Gastrocnemius medialis (tissue), 4 donors: ENCODE measurements around the gene PRRT1. TPM values are rescaled to one million over a fixed set of nuclear protein-coding genes. Genes with fewer than 3 reads are reported as not detected.
"Not testable (repeated sequence)": the region's sequence is repeated elsewhere in the genome, so short reads cannot be mapped to it uniquely, and the experiment has no call there.

ENCODE experiments used
- ATAC-seq, 2 donors: fragments of 150-250 bp; one replicate each; pipeline ENCODE4 v1.9.1; 2016
- DNase-seq, 2 donors: peaks; one replicate each; pipeline ENCODE4 v3.0.0-alpha.2; 2019
- H3K27ac ChIP-seq, 4 donors: fragments of 200-600 bp; sonication (generic); 1 replicate in 1 of 4; 2 replicates in 3 of 4; pipeline ENCODE4 v1.5.1; 2016 to 2018; ENCODE audit warnings: mild to moderate bottlenecking in 2 of 4, moderate library complexity in 1 of 4
- H3K27me3 ChIP-seq, 3 donors: fragments of 200-600 bp; sonication (generic) in 2 of 3; 1 replicate in 1 of 3; 2 replicates in 2 of 3; pipeline versions ENCODE4 v1.5.1 to v1.6.0; 2016 to 2019; ENCODE audit warnings: mild to moderate bottlenecking in 1 of 3, moderate library complexity in 1 of 3
- H3K36me3 ChIP-seq, 2 donors: fragments of 200-600 bp; sonication (generic) in 1 of 2; one replicate each; pipeline ENCODE4 v1.5.1; 2017 to 2018
- H3K4me1 ChIP-seq, 2 donors: fragments of 200-600 bp; sonication (generic) in 1 of 2; one replicate each; pipeline ENCODE4 v1.5.1; 2016 to 2017; ENCODE audit warnings: mild to moderate bottlenecking in 2 of 2
- H3K4me3 ChIP-seq, 4 donors: fragments of 200-600 bp; sonication (generic) in 3 of 4; 1 replicate in 1 of 4; 2 replicates in 3 of 4; pipeline ENCODE4 v1.5.1; 2016 to 2019; ENCODE audit warnings: mild to moderate bottlenecking in 2 of 4
- H3K9me3 ChIP-seq, 3 donors: fragments of 200-600 bp; sonication (generic) in 2 of 3; 1 replicate in 1 of 3; 2 replicates in 2 of 3; pipeline ENCODE4 v1.5.1; 2016 to 2019
- CTCF ChIP-seq, 5 experiments: fragments of 450-650 bp in 3 of 5; fragments of 200-600 bp in 2 of 5; sonication (generic) in 2 of 5; IDR thresholded peaks in 4 of 5; conservative IDR thresholded peaks in 1 of 5; 1 replicate in 4 of 5; 2 replicates in 1 of 5; pipeline ENCODE4 v1.5.1; 2016 to 2019; ENCODE audit warnings: antibody characterized with exemption in 5 of 5, mild to moderate bottlenecking in 3 of 5, moderate library complexity in 3 of 5
- POLR2A ChIP-seq, 2 donors: fragments of 450-650 bp; IDR thresholded peaks; one replicate each; pipeline ENCODE4 v1.6.1; 2017; ENCODE audit warnings: antibody characterized with exemption in 2 of 2, mild to moderate bottlenecking in 2 of 2, moderate library complexity in 2 of 2
- in situ Hi-C, 4 donors: fragments of 200-750 bp; cut with MboI; loops; one replicate each; pipeline versions ENCODE4 v1.15.0 to v1.8.0; 2017; ENCODE audit warnings: low sequenced_read_pairs in 4 of 4
- intact Hi-C: fragments of 100-400 bp; cut with DNase I; formaldehyde crosslinking; loops from one replicate; pipeline ENCODE4 v1.15.1; 2023; ENCODE audit warnings: low total_unique reads
- microRNA-seq, 2 donors: library from miRNA; unstranded; fragments of <30 nt; microRNA quantifications; one replicate each; pipeline ENCODE4, GENCODE V29; 2016; ENCODE audit warnings: borderline replicate concordance in 2 of 2
- total RNA-seq, 4 donors: library from RNA; depleted of rRNA; stranded (reverse); fragments of >200 nt; gene quantifications; one replicate each; pipeline versions ENCODE4 v1.1.0 to v1.2.3, GENCODE V29; 2016

PRRT1 gene
- total RNA-seq, 4 donors from 2014 or later = 0.49 TPM; not detected in 3

GRCh38 chr6:32102255-32102654 is 49.5 kb downstream of the PRRT1 start:
- H3K9me3 ChIP-seq = no peaks in the 10 kb centered on the region
- no peak overlapping the region for H3K27ac ChIP-seq
- intact Hi-C loops = no loop called here
- in situ Hi-C loops = no loop called here
- ATAC-seq (no peak), DNase-seq (no peak)
- TF ChIP-seq POLR2A (IDR thresholded peaks at IDR 0.05) (no peak), CTCF (IDR thresholded peaks at IDR 0.05 in 4 of 5, conservative IDR thresholded peaks at IDR 0.05 in 1 of 5) (no peak)
- H3K27me3 ChIP-seq = peaks cover 0 to 10% (median under 1%) of the 10 kb centered on the region in 3 donors
- H3K36me3 ChIP-seq = no peaks in the 10 kb centered on the region
- H3K4me3 ChIP-seq = no peak overlapping the region
- H3K4me1 ChIP-seq = peaks cover 0 to 3% of the 10 kb centered on the region in 2 donors

- H3K27me3 ChIP-seq = peaks cover 6 to 30% (median 10%) of the 10 kb centered on the region in 3 donors
- H3K27ac ChIP-seq, intact Hi-C loops, DNase-seq, H3K36me3 ChIP-seq, ATAC-seq, H3K9me3 ChIP-seq, H3K4me1 ChIP-seq, H3K4me3 ChIP-seq, in situ Hi-C loops: not testable (repeated sequence)
Observed at GRCh38 chr6:32100251-32100650, 51.5 kb downstream of the PRRT1 start.

Small RNAs within 50 kb of the gene (microRNA-seq; reads per million reads assigned to microRNA genes)
- gene MIR6721 (1.2 to 1.7 reads per million in 2 donors), gene MIR6833 (0 reads per million in 2 donors)

Other genes starting within 250 kb of the PRRT1 start
- under 1 TPM in 1 of 4 donors, not detected in 3; 0.26 TPM for gene ZBTB12, start 249.9 kb downstream of the PRRT1 start, total RNA-seq
- gene C2, start 224.2 kb downstream of the PRRT1 start, total RNA-seq = 1 to 10 TPM; 2.7 to 4.9 (median 3.6) TPM
- gene CFB, start 205.8 kb downstream of the PRRT1 start, total RNA-seq = 10 to 100 TPM in 1 of 4 donors, 1 to 10 TPM in 3; 1.0 to 13.8 (median 6.1) TPM
- gene NELFE, start 193.0 kb downstream of the PRRT1 start, total RNA-seq = 10 to 100 TPM; 58.1 to 88.6 (median 78.7) TPM
- 10 to 100 TPM; 21.2 to 51.9 (median 22.7) TPM for gene SKIC2, start 192.8 kb downstream of the PRRT1 start, total RNA-seq
- gene DXO, start 179.8 kb downstream of the PRRT1 start, total RNA-seq = 10 to 100 TPM in 1 of 4 donors, 1 to 10 TPM in 3; 5.8 to 11.5 (median 8.5) TPM
- gene C4A, start 169.9 kb downstream of the PRRT1 start, total RNA-seq = 1 to 10 TPM; 4.3 to 7.8 (median 6.2) TPM
- gene C4B, start 137.1 kb downstream of the PRRT1 start, total RNA-seq = 1 to 10 TPM; 2.6 to 8.6 (median 6.9) TPM
- under 1 TPM in 2 of 4 donors, not detected in 2; 0.16 to 0.41 TPM for gene CYP21A2, start 113.5 kb downstream of the PRRT1 start, total RNA-seq
- gene TNXB, start 42.6 kb downstream of the PRRT1 start, total RNA-seq = 10 to 100 TPM; 12.0 to 37.0 (median 33.5) TPM
- 10 to 100 TPM in 2 of 4 donors, 1 to 10 TPM in 2; 6.8 to 18.4 (median 9.5) TPM for gene ATF6B, start 23.7 kb downstream of the PRRT1 start, total RNA-seq
- gene FKBPL, start 21.7 kb downstream of the PRRT1 start, total RNA-seq = 1 to 10 TPM; 2.6 to 6.0 (median 3.9) TPM
- 10 to 100 TPM; 16.2 to 72.7 (median 21.4) TPM for gene PPT2, start 2.2 kb upstream of the PRRT1 start, total RNA-seq
- 1 to 10 TPM in 3 of 4 donors, under 1 TPM in 1; 0.80 to 7.1 (median 4.2) TPM for gene EGFL8, start 12.7 kb upstream of the PRRT1 start, total RNA-seq
- gene AGPAT1, start 24.1 kb upstream of the PRRT1 start, total RNA-seq = 10 to 100 TPM; 32.0 to 58.7 (median 42.0) TPM
- 10 to 100 TPM; 54.6 to 98.3 (median 78.1) TPM for gene RNF5, start 26.5 kb upstream of the PRRT1 start, total RNA-seq
- gene AGER, start 32.3 kb upstream of the PRRT1 start, total RNA-seq = 1 to 10 TPM in 1 of 4 donors, not detected in 3; 1.9 TPM
- 10 to 100 TPM; 24.3 to 37.6 (median 33.6) TPM for gene PBX2, start 38.3 kb upstream of the PRRT1 start, total RNA-seq
- 1 to 10 TPM in 3 of 4 donors, not detected in 1; 2.2 to 2.9 (median 2.3) TPM for gene GPSM3, start 40.7 kb upstream of the PRRT1 start, total RNA-seq
- 10 to 100 TPM in 3 of 4 donors, 1 to 10 TPM in 1; 6.8 to 21.1 (median 14.8) TPM for gene NOTCH4, start 72.1 kb upstream of the PRRT1 start, total RNA-seq
- gene TSBP1, start 220.0 kb upstream of the PRRT1 start, total RNA-seq = not detected